Middle frontal gyrus (tissue), 1 donor: ENCODE results near the gene SALL1.

Experiments
- DNase-seq: peaks from one replicate; pipeline ENCODE4 v3.0.0-alpha.2; 2015; ENCODE audit warnings: low spot score; ENCODE audit errors: extremely low spot score

Gene SALL1

DNA sequence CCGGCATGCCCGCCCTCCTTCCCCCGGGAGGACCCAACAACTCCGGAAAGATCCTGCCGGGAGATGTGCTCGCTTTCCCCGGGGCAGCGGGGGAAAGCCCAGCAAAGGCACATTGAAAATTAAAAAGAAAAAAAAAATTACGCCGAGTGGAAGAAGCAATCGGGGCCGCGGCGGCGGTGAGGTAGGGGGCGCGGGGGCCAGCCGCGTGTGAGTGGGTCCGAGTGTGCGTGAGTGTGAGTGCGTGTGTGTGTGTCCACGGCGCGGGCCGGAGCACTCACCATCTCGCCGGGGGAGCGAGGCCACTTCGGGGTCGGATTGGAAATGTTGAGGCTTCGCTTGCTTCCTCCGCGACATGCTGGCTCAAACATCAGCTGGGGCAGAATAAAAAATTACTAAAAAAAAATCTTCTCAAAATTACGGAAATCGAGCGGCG lies at the start of gene SALL1:
Gene SALL1 (minus strand): TSS at position 383 of the 433 bp plus-strand sequence. CDS start 29 bp downstream, at position 354.
- DNase-seq, result no peak

GRCh38 chr16:51200793-51201192 lies 49.7 kb upstream of the SALL1 start:
- no peak for DNase-seq

DNA sequence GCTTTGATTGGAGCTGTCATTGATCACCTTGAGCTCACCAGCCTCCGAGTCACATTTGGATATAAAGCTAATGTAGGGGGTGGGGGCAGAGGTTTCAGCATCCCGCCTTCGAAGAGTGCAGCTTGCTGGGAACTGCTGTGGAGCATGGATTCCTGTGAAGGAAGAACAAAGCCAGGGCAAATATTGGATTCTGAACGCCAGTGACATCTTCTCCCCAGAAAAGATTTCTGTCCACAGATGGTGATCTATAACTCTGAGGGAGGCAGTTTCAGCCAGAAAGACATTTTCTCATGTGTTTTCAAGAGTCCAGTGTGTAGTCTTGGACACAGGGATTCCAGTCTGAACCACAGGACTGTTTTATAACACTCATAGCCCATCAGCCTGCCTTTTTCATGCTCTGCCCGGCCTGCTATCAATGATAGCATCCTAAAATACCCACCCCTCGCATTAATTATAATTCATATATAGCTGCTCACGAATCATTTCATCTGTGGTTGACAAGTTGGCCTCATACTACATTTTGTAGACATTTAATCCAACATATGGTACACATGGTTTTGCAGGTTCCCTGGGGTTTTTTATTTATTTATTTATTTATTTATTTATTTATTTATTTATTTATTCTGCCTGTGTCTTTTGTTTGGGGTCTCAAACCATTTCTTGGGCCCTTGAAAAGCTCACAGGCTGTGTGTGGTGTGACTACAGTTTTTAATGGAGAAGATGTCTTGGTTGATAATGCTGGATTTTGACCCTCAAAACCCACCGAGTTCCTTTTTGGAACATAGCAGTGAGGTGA lies 47.1 kb upstream of the SALL1 start:
- DNase-seq, result no peak

DNA sequence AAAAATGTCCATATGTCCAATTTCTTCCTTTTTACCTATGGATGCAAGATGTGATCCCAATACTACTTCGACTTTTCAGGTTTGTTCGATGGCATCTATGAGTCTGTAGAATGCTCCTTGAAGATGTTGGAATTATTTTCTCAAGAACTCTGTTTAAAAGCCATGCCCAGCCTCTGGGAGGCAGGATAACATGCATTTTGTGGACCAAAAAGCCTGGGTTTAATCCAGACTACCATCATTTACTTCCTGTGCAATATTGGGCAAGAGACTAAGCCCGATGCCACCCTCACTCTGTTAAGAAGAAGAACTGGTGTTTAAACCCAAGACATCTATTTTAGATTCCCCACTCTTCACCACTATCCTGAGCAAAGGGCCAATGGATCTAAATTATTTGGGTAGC lies 42.8 kb upstream of the SALL1 start:
- no peak for DNase-seq

DNA sequence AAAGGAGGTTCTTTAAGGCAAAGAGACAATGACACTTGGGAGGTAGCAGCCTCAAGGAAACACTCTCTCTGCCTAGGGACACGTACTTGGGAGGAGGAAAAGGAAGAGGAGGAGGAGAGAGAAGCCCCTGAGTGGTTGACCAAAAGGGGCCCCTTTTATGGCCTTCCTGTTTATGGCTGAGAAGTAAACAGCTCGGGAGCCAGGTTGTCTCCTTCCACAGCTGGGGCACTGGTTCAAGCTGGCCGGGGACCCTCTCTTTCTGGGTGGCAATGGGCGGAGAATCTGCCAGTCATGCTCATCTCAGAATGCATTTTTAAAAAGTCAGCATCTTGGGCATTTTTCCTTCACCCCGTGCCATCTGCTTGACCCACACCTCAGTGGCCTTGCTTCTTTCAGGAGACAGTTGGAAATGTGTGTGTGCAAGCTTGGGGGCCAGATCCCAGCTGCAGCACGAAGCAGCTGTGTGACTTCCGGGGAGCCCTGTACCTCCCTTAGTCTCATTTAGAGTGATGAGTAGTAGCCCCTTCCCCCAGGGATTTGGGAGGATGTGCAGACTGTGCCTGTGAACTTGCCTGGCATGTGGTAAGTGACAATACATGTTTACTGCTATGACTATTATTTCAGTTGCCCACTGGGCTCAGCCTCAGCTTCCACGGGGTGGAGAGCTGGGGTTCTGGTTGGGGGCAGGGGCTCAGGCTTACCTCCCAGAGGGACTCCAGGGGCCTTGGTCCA lies 33.8 kb upstream of the SALL1 start:
- no peak for DNase-seq

- DNase-seq, result no peak
Measured at GRCh38 chr16:51181503-51181811, 30.4 kb upstream of the SALL1 start.

DNA sequence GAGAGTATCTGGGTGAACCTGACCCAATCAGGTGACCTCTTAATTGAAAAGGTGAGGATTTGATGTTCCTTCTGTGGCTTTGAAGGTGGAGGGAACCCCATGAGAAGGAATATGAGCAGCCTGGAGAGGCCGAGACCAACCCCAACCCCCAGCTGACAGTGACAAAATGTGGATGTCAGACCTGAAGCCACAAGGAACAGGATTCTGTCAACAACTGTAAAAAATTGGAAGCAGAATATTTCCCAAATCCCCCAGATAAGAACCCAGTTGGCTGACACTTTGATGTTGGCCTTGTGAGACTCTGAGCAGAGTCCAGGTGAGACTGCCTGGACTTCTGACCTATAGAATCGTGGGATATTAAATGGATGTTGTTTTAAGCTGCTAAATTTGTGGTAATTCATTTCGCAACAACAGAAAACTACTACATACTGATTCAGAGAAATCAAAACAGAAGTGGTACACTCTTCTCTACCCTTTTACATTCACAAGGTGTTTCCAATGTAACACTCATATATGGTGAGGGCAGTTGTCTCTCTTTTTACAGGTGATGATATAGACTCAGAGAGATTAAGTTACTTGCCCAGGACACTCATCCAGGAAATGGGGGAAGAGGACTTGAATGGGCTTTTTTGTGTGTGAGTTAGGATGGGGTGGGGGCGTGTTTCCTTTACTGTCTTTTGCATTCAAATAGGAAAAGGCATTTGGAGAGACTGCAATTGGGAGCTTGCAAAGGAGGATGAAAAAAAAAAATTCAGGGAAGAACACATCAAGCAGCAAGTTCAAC lies 29.8 kb upstream of the SALL1 start:
- DNase-seq, result no peak

- no peak for DNase-seq
Measured at GRCh38 chr16:51175081-51175480, 24.0 kb upstream of the SALL1 start.

DNA sequence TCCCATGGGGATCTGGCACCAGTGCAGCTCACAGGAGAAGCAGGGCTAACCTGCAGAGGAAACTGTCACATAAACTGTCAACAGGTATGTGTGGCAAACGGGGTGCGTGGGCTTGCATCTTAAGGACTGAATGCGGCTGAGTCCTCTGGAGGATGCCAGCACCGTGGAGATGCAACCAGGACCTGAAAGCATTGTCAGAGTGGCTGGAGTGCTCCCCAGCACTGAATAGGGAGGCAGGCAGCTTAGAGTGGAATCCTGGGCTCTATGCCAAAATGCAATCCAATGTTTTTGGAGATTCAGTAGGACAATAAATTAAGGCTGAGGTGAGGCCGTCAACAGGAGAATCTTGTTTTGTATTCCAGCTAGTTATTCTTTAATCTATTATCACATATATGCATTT lies 21.3 kb upstream of the SALL1 start:
- DNase-seq, result no peak

DNA sequence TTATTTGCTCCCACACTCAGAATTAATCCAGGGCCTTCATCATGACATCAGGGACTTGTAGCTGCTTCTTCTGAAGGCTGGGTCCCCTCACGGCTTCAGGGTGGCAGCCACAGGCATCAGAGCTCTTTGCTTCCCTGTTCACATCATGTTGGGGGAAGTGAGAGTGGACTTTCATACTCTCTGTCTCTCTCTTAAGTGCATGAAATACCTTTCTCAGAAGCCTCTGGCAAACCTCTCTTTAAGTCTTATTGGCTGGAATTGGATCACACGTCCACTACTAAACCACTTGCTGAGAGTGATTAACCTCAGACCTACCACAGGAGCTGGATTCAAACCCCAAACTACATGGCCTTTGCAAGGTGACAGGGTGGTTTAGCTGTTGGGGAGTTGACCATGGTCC lies 17.7 kb upstream of the SALL1 start:
- no peak for DNase-seq

DNA sequence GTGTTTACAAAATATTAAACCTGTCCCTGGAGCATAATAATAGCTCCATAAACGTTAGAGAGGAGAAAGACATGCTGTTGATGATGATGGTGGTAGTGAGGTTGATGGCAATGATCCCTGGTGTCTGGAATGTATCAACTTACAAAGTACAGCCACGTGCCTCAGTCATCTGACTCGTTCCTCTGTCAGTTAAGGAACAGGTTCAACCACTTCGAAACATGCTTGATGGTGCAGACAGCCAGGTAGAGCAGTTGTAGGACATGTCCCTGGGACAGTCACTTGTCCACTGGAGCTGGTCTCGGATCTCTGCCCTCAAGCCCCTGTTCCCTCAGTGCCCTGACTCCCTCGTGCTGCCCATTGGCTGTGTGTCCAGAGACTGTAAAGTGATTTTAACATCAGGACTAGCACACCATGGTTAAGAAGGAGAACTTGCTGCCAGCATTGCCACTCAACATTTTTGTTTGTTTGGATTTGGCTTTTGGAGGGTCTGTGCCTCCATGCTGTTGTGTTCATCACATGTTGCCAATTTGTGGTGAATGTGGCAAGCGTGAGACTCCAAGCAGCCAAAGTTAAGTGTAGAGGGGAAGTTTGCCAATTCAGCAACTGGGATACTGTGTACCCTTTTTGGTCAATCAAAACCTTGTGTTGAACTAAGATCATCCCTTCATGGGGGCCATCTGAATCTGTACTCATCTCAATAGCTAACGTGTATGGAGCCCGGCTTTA lies 16.3 kb upstream of the SALL1 start:
- no peak for DNase-seq

GRCh38 chr16:51166541-51166940 lies 15.5 kb upstream of the SALL1 start:
- no peak for DNase-seq

GRCh38 chr16:51166091-51166490 lies 15.0 kb upstream of the SALL1 start:
- DNase-seq, result no peak

- DNase-seq, result no peak
Measured at GRCh38 chr16:51165043-51165442, 14.0 kb upstream of the SALL1 start.

GRCh38 chr16:51164574-51164973 lies 13.5 kb upstream of the SALL1 start:
- DNase-seq, result no peak

- DNase-seq, result no peak
Measured at GRCh38 chr16:51163894-51164566, 13.0 kb upstream of the SALL1 start.

DNA sequence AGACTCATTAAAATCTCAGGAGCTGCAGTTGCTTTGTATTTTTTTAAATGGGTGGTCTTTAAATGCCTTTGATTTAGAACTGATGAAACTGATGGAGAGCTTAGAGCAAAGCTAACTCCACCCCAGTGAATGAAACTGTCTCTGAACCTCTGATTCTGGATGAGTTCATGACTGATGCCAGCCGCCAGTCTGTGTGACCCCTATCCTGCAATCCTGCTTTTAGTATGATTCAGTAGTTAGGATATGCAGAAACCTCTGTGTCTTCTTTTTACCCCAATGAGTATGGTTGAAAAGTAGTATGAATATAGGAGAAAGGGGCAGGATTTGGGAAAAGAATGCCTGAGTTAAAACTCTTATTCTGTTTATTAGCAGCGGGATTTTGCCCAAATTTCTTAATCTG lies 12.3 kb upstream of the SALL1 start:
- DNase-seq, result no peak

DNA sequence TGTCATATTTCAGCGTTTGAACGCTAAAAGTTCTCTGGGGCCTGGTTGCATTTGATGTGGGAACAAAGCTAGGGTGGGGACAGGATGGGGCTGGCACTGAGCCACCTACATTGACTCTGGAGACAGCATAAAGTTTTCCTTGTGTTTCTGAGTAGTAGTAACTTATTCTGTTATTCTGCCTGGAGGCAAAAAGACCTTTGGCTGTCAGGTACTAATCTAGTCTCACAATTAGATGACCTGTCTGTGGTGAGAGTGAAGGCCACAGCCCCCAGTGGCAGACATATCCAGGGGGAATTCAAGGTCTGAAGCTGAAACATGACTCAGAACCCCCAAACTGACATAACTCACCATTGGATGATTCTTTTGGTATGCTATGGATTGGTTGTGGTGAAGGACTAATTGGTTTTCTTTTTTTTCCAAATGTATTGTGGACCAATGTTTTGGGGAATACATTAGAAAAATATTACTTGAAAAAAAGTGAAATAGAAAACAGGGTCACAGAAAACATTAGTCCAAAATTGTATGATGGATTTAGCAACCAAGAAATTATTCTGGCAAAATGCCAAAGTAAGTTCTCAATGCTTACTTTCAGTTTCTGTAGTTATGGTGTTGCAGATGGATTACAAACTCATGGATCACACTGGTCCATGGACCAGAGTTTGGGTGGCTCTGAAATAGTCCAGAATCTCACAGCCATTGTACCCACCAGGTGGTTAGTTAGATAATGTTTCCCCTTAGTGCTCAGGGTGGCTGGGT lies 10.5 kb upstream of the SALL1 start:
- DNase-seq, result no peak

DNA sequence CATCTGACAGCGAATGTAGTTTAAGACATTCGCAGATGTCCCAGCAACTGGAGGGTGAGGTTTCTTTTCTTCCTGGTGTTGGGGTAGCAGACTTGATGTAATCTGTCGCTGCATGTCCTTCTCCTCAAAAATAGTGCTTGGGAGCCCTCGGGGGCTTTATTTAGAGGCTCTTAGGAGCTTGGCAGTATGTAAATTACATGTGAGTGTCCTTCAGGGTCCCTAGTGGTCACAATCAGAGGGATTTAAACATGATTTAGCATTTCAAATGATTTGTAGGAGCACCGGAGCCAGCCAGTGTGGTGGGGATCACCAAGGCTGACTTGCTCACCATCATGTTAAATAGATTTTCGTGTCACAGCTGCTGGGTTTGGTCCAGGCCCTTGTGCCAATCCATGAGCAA lies 8.8 kb upstream of the SALL1 start:
- no peak for DNase-seq

DNA sequence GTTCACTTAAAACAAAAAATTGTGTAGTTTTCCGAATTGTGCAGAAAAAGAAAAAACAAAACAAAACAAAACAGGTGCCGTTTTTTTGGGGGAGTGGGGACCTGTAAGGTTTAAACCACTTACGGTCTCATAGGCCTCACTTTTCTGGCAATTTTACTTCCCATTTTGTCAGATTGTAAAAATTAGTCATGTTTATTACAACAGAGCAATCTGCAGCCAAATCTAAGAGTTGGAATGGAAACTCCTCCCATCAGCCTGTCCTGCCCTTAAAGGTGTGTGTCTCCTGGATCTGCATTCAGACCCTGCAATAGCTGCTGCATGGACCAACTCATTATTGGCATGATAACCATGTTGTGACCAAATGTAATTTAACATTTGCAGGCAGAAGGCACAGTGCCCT lies 8.2 kb upstream of the SALL1 start:
- DNase-seq, result no peak
